ENCODE results near the gene TPP2. TPM values are rescaled to one million over a fixed set of nuclear protein-coding genes. Genes with fewer than 3 reads are reported as not detected.

Gene TPP2
- total RNA-seq, 1 experiment from 2014 or later, result 31.6 TPM

DNA sequence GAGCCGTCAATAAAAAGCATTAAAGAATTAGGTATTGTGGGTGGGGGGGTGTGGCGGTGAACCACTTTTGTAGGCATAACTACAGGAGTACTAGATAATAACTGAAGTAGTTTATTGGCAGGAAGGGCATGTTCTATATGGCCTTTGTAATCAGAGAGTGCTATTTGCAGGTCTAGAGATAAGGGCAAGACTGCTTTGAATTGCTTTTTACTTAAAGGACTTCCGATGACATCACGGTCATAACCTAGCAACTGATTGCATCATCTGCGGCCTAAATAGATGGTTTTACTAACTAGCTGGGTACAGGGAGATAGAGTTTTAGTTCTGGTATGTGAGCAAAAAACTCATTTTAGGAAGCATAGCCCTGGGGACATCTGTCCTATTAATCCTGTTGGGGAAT is 73.3 kb downstream of the TPP2 start:
- Histone ChIP-seq H3K36me3 (ENCODE audit: control insufficient read depth, insufficient read depth, low read length) (peaks cover 4% of the 10 kb centered on the region), H3K27me3 (ENCODE audit: control insufficient read depth, insufficient read depth, low read length) (no peaks in the 10 kb centered on the region), H3K4me1 (ENCODE audit: control insufficient read depth, insufficient read depth, low read length) (no peaks in the 10 kb centered on the region), H3K27ac (ENCODE audit: low read length) (no peak overlapping the region), H3K4me3 (ENCODE audit: low read depth in 2 of 2, low read length in 2 of 2) (no peak overlapping the region), H3K9me3 (ENCODE audit: control insufficient read depth, insufficient read depth, low read depth, low read length) (no peaks in the 10 kb centered on the region)
- intact Hi-C loops (cut with micrococcal nuclease; ENCODE audit: unreplicated experiment) (no loop called here), in situ Hi-C loops (cut with HindIII; ENCODE audit: low pct_unique_long_range_greater_than_20kb, low sequenced_read_pairs) (no loop called here)
- DNase-seq (ENCODE audit: low read depth, low spot score), result no peak
- ATAC-seq, result no peak
- no TSS peak for BruUV-seq (replicated peaks)
- POLR2A ChIA-PET, result interaction anchor here (0.7 kb wide), 1 partner anchor 66 kb away, joined by 5 read pairs; no protein-coding TSS in a partner anchor
- TF ChIP-seq POLR2AphosphoS5 (IDR thresholded peaks at IDR 0.05; ENCODE audit: low read depth, low read length) (no peak), SIN3A (IDR thresholded peaks at IDR 0.05; ENCODE audit: borderline replicate concordance, insufficient read depth, low read depth, low read length) (no peak), TCF7L2 (IDR thresholded peaks at IDR 0.05; ENCODE audit: low read depth, low read length) (no peak)
- TF ChIP-seq, protein P1, sequence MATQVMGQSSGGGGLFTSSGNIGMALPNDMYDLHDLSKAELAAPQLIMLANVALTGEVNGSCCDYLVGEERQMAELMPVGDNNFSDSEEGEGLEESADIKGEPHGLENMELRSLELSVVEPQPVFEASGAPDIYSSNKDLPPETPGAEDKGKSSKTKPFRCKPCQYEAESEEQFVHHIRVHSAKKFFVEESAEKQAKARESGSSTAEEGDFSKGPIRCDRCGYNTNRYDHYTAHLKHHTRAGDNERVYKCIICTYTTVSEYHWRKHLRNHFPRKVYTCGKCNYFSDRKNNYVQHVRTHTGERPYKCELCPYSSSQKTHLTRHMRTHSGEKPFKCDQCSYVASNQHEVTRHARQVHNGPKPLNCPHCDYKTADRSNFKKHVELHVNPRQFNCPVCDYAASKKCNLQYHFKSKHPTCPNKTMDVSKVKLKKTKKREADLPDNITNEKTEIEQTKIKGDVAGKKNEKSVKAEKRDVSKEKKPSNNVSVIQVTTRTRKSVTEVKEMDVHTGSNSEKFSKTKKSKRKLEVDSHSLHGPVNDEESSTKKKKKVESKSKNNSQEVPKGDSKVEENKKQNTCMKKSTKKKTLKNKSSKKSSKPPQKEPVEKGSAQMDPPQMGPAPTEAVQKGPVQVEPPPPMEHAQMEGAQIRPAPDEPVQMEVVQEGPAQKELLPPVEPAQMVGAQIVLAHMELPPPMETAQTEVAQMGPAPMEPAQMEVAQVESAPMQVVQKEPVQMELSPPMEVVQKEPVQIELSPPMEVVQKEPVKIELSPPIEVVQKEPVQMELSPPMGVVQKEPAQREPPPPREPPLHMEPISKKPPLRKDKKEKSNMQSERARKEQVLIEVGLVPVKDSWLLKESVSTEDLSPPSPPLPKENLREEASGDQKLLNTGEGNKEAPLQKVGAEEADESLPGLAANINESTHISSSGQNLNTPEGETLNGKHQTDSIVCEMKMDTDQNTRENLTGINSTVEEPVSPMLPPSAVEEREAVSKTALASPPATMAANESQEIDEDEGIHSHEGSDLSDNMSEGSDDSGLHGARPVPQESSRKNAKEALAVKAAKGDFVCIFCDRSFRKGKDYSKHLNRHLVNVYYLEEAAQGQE (IDR thresholded peaks at IDR 0.05; ENCODE audit: insufficient read depth in 1 of 2, low read depth in 2 of 2, low read length in 1 of 2), result no peak
- TF ChIP-seq, protein P2, sequence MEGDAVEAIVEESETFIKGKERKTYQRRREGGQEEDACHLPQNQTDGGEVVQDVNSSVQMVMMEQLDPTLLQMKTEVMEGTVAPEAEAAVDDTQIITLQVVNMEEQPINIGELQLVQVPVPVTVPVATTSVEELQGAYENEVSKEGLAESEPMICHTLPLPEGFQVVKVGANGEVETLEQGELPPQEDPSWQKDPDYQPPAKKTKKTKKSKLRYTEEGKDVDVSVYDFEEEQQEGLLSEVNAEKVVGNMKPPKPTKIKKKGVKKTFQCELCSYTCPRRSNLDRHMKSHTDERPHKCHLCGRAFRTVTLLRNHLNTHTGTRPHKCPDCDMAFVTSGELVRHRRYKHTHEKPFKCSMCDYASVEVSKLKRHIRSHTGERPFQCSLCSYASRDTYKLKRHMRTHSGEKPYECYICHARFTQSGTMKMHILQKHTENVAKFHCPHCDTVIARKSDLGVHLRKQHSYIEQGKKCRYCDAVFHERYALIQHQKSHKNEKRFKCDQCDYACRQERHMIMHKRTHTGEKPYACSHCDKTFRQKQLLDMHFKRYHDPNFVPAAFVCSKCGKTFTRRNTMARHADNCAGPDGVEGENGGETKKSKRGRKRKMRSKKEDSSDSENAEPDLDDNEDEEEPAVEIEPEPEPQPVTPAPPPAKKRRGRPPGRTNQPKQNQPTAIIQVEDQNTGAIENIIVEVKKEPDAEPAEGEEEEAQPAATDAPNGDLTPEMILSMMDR (IDR thresholded peaks at IDR 0.05), result no peak
- CTCF ChIA-PET, result no interaction called here

DNA sequence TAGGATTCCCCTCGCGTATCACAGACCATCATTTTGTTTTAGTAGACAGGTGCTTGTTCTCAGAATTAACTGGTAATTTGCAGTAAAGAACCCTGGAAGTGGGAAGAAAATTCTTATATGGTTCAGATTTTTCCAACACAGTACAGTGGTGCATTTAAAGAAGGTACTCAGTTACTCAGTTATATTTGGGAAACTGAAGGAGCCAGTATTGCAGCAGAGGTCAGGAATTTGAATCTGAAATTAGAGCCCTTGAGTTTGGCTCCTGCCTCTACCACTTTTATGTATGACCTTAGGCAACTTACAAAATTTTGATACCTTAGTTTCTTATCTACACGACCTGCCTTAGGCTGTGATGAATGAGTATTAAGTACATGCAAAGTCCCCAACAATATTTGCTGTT is 78.3 kb downstream of the TPP2 start:
- Histone ChIP-seq H3K27ac (ENCODE audit: low read length) (no peak overlapping the region), H3K36me3 (ENCODE audit: control insufficient read depth, insufficient read depth, low read length) (no peaks in the 10 kb centered on the region; the same call in 1 of the 2 replicates), H3K4me3 (ENCODE audit: low read depth in 2 of 2, low read length in 2 of 2) (no peak overlapping the region), H3K27me3 (ENCODE audit: control insufficient read depth, insufficient read depth, low read length) (no peaks in the 10 kb centered on the region), H3K9me3 (ENCODE audit: control insufficient read depth, insufficient read depth, low read depth, low read length) (no peaks in the 10 kb centered on the region), H3K4me1 (ENCODE audit: control insufficient read depth, insufficient read depth, low read length) (no peaks in the 10 kb centered on the region)
- no peak for TF ChIP-seq TCF7L2 (IDR thresholded peaks at IDR 0.05; ENCODE audit: low read depth, low read length)
- TF ChIP-seq POLR2AphosphoS5 (IDR thresholded peaks at IDR 0.05; ENCODE audit: low read depth, low read length), result no peak
- TF ChIP-seq SIN3A (IDR thresholded peaks at IDR 0.05; ENCODE audit: borderline replicate concordance, insufficient read depth, low read depth, low read length), result no peak
- TF ChIP-seq, protein P2 (IDR thresholded peaks at IDR 0.05), result no peak
- TF ChIP-seq, protein P1 (IDR thresholded peaks at IDR 0.05; ENCODE audit: insufficient read depth in 1 of 2, low read depth in 2 of 2, low read length in 1 of 2), result no peak
- BruUV-seq (replicated peaks), result no TSS peak
- POLR2A ChIA-PET, result no interaction called here
- intact Hi-C loops (cut with micrococcal nuclease; ENCODE audit: unreplicated experiment) (no loop called here), in situ Hi-C loops (cut with HindIII; ENCODE audit: low pct_unique_long_range_greater_than_20kb, low sequenced_read_pairs) (no loop called here)
- DNase-seq (ENCODE audit: low read depth, low spot score), result no peak
- CTCF ChIA-PET, result no interaction called here
- no peak for ATAC-seq

All from Panc1 (cell line).